CD4-positive, alpha-beta T cell treated with Interleukin-1 beta for 1 hour (primary cell): ENCODE results near the gene SRA1.
"Not testable (repeated sequence)": the region's sequence is repeated elsewhere in the genome, so short reads cannot be mapped to it uniquely, and the experiment has no call there.

Experiments used
- DNase-seq, 2 donors: peaks; one replicate each; pipeline ENCODE4 v3.0.0-alpha.2; 2020 to 2022

SRA1 gene

DNA sequence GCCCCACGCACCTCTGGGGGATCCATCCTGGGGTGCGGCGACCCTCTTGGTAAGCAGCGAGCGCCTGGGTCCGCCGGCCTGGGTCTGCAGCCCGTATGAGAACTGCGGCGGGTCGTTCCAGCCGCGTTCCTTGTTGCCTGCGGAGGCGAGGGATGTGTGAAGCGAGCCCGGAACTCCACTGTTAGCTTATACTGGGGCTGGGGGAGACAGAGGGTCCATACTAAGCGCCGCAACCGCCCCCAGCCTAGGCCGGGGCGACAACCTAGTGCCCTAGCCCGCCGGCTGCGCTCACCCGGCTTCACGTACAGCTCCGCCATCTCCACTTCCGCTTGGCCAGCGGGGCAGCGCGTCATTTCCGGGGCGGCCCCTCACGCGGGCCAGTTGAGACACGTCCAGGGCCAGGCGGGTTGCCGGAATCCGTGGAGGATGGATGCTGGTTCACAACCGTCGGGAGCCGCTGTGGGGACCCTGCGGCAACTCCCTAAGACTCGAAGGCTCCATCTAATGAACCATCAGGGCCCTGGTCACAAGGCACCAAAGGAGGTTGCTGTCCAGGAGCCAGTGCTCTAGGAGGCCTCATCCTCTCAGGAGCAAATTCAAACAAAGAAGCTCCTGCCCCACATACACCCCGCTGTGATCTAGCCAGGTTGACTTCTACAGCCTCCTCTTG lies at the start of gene SRA1:
Gene SRA1, minus strand, starts transcription at position 338 of the 670 bp plus-strand sequence. Its CDS starts 21 bp downstream, at position 317.
- DNase-seq = peak; percentile 88 to 90

DNA sequence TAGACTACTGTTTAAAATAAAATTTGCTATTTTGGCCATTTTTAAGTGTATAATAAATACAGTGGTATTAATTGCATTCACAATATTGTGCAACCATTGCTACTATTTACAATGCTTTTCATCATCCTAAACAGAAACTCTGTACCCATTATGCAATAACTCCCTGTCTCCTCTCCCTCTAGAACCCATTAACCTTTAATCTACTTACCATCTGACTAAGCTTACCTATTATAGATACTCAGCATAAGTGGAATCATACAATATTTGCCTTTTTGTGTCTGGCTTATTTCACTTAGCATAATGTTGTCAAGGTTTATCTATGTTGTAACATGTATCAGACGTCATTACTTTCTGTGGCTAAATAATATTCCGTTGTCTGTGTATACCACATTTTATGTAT lies 49.8 kb upstream of the SRA1 start:
- DNase-seq = no peak

DNA sequence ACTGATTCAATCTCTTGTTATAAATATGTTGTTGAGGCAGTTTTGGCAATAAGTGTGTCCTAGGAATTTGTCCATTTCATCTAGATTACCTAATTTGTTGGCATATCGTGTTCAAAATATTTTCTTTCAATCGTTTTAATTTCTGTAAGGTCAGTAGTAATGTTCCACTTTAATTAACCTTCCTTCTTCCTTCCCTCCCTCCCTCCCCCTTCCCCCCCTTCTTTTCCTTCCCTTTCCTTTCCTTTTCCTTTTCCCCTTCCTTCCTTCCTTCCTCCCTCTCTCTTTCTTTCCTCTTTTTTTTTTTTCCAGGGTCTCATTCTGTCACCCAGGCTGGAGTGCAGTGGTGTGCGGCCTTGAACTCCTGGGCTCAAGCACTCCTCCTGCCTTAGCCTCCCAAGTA lies 48.6 kb upstream of the SRA1 start:
- no peak for DNase-seq

DNA sequence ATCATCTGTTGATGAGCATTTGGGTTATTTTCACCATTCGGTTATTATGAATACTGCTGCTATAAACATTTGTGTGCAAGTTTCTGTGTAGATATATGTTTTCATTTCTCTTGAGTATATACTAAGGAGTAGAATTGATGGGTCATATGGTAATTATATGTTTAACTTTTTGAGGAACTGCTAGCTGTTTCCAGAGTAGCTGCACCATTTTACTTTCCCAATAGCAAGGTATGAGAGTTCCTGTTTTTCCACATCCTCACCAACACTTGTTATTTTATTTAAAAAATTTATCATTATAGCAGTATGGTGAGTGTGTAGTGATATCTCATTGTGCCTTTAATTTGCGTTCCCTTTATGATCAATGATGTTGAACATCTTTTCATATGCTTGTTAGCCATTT lies 46.5 kb upstream of the SRA1 start:
- DNase-seq = no peak

DNA sequence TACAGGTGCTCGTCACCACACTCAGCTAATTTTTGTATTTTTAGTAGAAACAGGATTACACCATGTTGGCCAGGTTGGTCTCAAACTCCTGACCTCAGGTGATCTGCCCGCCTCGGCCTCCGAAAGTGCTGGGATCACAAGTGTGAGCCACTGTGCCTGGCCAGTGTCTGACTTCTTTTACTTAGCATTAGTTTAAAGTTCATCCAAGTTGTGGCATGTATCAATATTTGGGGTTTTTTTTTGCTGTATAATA lies 46.1 kb upstream of the SRA1 start:
- DNase-seq = not testable (repeated sequence)

DNA sequence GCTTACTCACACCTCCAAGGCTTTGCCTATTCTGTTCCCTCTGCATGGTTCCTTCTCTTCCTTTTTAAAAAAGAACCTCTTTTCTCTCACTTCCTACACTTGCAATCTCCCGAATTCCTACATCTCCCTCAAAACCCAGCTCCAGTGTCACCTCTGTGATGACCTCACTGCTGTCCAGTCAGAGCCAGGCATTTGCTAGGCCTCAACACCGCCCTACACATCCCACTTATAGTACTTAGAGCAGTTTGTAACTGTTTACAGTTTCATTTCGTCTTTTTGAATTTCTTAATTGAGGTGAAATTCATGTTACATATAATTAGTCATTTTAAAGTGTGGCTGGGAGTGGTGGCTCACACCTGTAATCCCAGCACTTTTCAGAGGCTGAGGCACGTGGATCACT lies 44.9 kb upstream of the SRA1 start:
- no peak for DNase-seq

DNA sequence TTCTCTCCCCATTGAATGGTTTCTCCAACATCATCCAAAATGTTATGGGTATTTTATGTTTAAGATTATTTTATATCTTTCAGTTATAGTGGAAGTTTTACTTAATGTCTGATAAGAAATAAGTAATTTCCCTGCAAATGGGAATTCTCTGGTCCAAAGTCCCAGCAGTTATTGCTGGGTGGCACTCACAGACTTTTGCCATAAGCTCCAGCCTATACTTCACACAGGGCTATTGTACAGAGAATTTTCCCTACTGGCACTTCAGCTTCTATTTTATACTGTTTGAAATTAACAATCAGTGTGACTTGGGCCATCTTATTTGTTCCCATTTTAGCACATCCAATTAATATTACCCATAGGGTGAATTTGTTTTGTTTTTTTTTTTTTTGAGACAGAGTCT lies 42.8 kb upstream of the SRA1 start:
- no peak for DNase-seq

DNA sequence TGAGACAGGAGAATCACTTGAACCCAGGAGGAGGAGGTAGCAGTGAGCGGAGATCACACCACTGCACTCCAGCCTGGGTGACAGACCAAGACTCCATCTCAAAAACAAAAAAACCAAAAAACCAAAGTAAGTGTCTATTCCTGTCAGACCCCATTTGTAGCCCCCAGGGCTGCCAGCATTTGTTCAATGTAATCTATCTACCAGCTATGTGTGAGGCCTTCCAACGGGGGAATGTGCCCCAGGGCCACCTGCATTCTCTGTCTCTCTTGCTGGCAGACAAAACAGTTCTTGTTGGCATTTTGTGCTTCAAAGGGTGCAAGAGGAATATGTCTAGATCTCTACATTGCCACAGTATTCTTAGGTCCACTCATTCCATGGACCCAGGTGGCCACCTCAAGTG lies 41.6 kb upstream of the SRA1 start:
- DNase-seq = no peak

DNA sequence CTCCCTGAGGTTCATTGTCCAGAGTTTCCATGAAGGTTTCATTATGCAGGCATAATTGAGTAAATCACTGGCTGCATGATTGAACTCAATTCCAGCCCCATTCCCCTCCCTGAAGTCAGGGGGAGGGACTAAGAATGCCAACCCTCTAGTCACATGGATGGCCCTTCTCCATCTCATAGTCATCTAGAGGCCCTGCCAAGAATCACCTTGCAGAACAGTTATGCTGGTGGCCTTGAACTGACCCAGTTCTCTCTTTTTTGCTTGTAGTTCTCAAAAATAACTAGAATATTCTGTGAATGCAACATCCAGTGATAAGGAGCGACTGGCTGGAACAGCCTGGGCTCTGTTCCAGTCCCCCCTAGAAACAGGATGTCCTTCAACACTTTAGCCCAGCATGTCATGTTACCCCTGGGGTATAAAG lies 39.1 kb upstream of the SRA1 start:
- DNase-seq = no peak

DNA sequence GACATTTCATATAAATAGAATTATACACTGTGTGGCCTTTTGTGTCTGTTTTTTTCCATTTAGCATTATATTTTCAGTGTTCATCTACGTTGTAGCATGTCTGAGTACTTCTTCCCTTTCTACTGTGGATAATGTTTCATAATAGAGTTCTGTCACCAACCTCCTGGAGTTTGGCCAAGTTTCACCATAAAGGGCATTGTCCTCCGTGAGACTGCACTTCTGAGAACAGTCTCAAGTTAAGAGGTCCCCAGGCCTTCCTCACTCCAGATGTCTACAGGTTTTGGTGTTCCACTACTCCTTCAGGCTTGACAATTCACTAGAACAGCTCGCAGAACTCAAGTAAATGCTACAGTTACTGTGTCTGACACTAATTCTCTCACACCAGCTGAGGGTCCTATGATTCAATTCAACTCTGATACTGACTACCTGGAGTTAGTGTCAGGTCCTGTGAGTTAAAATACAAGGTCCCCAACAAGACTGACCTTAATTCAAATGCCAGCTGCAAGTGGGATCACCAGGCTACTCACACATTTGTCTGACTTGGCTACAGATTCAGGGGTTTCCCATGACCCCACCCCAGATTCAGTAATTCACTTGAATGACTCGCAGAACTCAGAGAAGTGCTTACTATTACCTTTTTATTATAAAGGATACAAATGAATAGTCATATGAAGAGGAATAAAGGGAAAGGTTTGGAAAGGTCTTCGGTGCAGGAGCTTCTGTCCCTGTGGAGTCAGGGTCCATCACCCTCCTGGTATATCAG lies 38.4 kb upstream of the SRA1 start:
- DNase-seq = peak; percentile 5 to 49

DNA sequence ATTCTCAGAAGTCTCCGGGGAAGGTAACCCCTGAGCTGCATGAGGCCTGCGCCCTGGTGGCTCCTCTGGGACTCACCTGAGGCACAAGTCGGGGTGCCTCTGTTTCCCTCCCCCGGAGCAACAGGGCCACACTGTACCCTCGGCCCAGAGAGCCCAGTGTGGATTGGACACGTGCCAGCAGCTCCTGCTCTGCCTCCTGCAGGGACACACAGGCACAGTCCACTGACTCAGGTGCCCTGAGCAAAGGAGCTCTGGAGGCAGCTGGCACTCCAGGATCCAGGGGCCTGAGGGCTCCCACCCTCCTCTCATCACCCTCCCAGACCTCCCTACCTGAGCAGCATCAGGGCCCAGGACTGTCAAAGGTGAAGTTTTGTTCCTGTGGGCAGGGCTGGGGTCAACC lies 36.9 kb upstream of the SRA1 start:
- no peak for DNase-seq

DNA sequence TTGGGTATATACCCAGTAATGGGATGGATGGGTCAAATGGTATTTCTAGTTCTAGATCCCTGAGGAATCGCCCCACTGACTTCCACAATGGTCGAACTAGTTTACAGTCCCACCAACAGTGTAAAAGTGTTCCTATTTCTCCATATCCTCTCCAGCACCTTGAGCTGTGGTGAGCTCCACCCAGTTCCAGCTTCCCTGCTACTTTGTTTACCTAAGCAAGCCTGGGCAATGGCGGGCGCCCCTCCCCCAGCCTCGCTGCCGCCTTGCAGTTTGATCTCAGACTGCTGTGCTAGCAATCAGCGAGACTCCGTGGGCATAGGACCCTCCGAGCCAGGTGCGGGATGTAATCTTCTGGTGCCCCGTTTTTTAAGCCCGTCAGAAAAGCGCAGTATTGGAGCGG lies 35.8 kb upstream of the SRA1 start:
- DNase-seq = not testable (repeated sequence)

DNA sequence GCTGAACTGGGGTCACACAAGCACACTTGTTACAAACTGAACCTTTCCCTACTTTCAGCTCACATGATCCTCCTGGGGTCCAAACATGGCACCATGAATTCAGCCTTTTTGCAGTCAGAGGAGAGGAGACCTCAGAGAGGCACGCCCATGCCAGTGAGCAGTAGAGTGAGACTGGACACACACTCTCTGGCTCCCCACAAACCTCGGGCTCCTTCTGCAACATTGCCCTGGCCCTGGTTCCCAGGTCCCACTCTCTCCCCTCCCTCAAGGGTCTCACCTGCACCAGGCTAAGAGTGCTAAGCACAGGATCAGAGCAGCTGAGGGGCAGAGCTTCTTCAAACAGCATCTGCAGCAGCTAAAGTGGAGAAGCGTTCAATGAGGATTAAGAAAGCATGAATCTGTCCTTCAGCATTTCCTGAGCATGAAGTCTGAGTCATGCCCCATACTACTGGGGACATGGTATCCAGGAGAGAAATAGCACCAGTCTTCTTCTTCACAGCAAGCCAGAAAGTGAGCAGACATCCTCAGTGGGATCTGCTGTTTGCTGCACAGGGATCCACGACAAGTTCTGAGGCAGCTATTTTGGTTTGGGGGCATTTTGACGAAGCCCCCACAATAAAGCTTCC lies 34.6 kb upstream of the SRA1 start:
- DNase-seq = no peak

DNA sequence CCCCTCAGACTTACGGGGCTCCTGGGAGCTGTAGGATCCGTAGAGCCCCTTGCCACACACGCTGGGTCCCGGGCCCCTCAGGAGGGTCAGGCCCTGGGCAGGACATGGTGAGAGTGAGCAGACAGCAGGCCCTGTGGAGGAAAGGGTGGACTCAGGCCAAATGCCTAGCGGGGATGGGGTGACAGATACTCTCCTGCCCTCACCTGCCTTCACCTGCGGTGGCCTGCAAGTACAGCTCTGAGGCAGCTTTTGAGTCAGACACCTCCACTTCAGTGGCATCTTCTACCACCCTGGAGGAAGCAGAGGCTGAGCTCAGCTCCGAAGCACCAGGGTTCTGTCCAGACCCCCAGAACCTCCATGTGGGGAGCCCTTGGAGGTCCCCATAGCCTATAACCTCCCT lies 33.6 kb upstream of the SRA1 start:
- DNase-seq = no peak

DNA sequence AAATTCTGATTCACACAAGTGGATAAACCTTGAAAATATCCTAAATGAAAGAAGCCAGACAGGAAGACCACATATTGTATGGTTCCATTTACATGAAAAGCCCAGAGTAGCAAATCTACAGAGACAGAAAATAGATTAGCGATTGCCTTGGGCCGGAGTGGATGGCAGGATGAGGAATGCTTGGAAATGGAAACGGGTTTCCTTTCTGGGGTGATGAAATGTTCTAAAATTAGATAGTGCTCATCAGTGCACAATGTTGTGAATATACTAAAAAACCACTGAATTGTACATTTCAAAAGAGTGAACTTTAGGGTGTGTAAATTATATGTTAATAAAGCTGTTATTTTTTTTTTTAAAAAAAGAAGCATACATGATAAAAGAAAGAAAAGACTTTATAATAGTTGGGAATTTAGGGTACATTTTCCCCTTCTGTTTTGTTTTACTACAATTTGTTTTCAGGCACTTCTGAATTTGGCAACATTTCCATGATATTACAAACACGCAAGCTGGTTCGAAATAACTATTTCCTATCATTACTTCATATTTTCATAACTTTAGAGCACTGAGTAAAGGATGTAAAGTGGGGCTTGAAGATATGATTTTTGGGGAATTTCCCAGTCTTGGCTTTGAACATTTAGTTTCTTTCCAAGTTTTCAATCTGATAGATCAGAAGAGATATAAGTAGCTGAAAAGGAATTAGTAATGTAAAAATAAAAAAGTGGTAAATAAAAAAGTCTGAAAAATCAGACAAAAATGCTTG lies 31.2 kb upstream of the SRA1 start:
- no peak for DNase-seq

DNA sequence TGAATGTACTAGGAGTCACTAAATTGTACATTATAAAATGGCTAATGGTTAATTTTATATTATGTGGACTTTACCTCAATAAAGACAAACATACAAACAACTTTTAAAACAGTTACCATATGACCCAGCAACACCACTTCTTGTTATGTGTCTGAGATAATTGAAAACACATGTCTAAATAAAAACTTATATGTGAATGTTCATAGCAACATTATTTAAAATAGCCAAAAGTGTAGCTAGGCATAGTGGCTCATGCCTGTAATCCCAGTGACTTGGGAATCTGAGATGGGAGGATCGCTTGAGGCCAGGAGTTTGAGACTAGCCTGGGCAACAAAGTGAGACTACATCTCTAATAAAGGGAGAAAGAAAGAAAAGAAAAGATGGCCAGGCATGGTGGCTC lies 30.2 kb upstream of the SRA1 start:
- DNase-seq = no peak

DNA sequence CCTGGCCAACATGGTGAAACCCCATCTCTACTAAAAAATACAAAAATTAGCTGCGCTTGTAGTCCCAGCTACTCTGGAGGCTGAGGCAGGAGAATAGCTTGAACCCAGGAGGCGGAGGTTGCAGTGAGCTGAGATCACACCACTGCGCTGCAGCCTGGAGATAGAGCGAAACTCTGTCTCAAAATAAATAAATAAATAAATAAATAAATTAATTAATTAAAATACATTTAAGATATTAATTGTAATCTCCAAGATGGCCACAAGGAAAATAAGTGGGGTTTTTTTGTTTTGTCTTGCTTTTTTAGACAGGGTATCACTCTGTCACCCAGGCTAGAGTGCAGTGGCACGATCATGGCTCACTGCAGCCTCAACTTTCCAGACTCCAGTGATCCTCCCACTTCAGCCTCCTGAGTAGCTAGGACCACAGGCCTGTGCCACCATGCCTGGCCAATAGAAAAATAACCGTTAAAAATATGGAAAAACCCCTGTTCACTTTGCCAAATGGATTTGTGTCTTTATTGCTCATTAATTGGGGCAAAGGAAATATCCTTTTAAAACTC lies 22.0 kb upstream of the SRA1 start:
- DNase-seq = not testable (repeated sequence)

DNA sequence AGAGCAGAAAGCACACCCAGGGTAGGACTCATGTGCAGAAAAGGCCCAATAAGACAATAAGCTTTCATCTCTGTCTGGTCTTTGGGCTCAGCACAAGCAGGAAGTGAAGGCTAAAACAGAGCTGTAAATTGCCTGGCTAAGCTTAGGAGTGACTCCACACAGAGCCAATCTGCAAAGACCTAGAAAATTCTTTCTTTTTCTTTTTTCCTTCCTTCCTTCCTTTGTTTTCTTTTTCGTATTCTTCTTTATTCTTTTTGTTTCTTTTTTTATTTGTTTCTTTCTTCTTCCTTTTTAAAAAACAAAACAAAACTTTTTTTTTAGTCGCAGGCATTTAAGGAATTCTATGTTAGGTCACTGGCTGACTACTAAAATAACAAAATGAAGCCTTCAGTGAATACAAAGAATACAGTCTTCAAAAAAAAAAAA lies 19.5 kb upstream of the SRA1 start:
- DNase-seq = no peak

DNA sequence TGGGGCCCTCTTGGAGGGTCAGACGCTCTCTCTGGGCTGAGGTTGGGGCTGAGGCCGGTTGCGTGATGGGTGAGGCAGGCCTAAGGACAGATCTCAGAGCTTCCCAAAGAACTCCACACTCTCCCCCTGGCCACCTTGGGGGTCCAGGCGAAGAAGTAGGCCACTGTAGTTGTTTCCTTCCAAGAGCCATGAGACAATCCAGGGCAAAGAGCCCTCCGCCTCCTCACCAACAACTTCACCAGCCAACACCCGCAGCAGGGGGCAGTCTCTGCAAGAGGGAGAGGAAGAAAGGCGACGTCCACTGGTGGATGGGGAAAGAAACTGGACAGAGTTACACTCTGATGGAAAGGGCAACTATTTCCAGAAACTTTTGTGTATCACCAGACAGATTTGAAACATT lies 18.0 kb upstream of the SRA1 start:
- DNase-seq = peak in 1 of 2 donors; percentile 59

DNA sequence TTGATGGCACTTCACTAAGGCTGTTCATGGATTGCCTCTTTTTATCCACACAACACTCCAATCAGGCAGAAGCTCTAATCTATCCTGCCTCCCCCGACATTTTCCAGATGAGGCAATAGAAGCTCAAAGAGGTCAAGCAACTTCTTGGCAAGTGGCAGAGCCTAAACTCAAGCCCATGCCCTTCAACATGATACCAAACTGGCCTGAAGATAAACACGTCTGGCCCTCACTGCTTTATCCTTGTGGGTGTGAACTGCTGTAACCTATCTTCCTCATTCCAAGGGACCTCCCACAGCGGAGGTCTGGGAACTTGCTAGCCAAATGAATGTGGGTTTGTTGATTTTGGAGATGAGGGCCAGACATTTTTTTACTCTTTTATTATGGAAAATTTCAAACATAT lies 16.9 kb upstream of the SRA1 start:
- no peak for DNase-seq

DNA sequence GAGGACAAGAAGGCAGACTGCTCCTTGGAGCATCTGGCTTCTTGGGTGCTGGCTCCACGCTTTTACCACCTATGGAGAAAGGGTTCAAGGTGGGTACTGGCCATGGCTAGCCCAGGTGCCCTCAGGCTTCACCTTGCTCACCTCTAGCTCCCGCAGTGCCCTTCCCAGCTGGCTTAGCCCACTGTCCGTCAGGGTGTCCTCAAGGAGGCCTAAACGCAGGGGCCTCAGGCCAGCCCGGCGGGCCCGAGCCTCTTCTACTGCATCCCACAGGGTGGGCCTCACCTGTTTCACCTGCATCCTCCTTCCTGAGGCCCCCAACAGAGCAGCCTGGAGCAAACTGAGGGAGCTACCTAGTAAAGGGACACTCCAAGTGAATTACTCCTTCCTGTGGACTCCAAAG lies 16.4 kb upstream of the SRA1 start:
- DNase-seq = no peak

DNA sequence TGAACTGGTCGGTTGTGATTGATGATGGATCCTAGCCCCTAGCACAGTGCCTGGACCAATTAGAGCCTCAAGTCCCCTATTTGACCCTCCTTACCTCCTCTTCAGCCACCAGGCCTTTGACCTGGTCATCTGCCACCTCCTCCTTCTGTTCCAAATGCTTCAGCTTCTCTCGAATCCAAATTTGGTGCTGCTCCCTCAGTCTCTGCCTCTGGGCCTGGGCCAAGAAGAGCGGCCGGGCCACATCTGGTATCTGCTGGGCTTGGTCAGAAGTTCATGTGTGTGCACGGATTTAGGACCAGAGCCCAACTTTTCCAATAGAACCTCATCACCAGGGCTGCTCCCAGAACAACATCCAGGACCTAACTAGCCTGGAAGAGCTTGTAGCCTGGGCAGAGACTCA lies 13.8 kb upstream of the SRA1 start:
- no peak for DNase-seq

DNA sequence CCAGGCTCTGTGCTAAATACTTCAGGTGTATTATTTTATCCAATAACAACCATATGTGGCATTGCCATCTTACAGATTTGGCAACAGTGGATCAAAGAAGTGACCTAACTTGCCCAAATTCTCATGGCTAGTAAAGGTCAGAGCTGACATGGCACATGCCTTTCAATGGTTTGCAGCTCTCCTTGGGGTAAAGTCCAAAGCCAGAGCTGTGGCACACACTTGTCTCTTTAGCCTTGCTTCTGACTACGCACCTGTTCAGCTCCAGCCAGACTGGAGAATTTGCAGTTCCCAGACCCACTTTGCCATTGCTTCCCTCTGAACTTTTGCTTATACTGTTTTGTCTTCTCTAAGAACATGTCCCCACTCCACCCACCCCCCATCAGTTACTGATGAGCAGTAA lies 13.2 kb upstream of the SRA1 start:
- DNase-seq = no peak
